ENCODE measurements around the gene ZMIZ1.
"Not testable (repeated sequence)": the region's sequence is repeated elsewhere in the genome, so short reads cannot be mapped to it uniquely, and the experiment has no call there.

Gene ZMIZ1

GRCh38 chr10:79274279-79275104 lies 205.7 kb downstream of the ZMIZ1 start:
- DNase-seq, result no peak

- DNase-seq, result no peak
Observed at GRCh38 chr10:79275105-79275430, 206.3 kb downstream of the ZMIZ1 start.

GRCh38 chr10:79275431-79275851 lies 206.7 kb downstream of the ZMIZ1 start:
- DNase-seq, result no peak

- DNase-seq, result no peak
Observed at GRCh38 chr10:79277579-79278269, 209.0 kb downstream of the ZMIZ1 start.

- not testable (repeated sequence) for DNase-seq
Observed at GRCh38 chr10:79279047-79279446, 210.3 kb downstream of the ZMIZ1 start.

- no peak for DNase-seq
Observed at GRCh38 chr10:79280956-79281355, 212.2 kb downstream of the ZMIZ1 start.

- DNase-seq, result no peak
Observed at GRCh38 chr10:79282388-79282787, 213.6 kb downstream of the ZMIZ1 start.

- no peak for DNase-seq
Observed at GRCh38 chr10:79283616-79284015, 214.8 kb downstream of the ZMIZ1 start.

- no peak for DNase-seq
Observed at GRCh38 chr10:79284158-79284871, 215.5 kb downstream of the ZMIZ1 start.

GRCh38 chr10:79285315-79286197 lies 216.8 kb downstream of the ZMIZ1 start:
- peak; percentile 22 for DNase-seq

GRCh38 chr10:79286318-79286951 lies 217.7 kb downstream of the ZMIZ1 start:
- peak; percentile 73 for DNase-seq

GRCh38 chr10:79287973-79288723 lies 219.4 kb downstream of the ZMIZ1 start:
- DNase-seq, result no peak

- no peak for DNase-seq
Observed at GRCh38 chr10:79289801-79290200, 221.0 kb downstream of the ZMIZ1 start.

GRCh38 chr10:79292026-79292766 lies 223.4 kb downstream of the ZMIZ1 start:
- DNase-seq, result no peak

- DNase-seq, result peak; percentile 21
Observed at GRCh38 chr10:79292891-79293746, 224.4 kb downstream of the ZMIZ1 start.

GRCh38 chr10:79293841-79294581 lies 225.2 kb downstream of the ZMIZ1 start:
- DNase-seq, result peak; percentile 21

- peak; percentile 16 for DNase-seq
Observed at GRCh38 chr10:79295563-79295962, 226.8 kb downstream of the ZMIZ1 start.

GRCh38 chr10:79296431-79296830 lies 227.7 kb downstream of the ZMIZ1 start:
- DNase-seq, result no peak

Data from CD4-positive, alpha-beta T cell treated with Interleukin-21 for 1 hour (primary cell).